Cardiac muscle cell (in vitro differentiated cells and primary cell): ENCODE measurements around the gene NEGR1. TPM values are rescaled to one million over a fixed set of nuclear protein-coding genes. Genes with fewer than 3 reads are reported as not detected.

Experiments used
- DNase-seq, 2 donors: peaks; one replicate each; pipeline versions ENCODE4 v3.0.0 to v3.0.0-alpha.2; 2010 to 2017; ENCODE audit warnings: low read depth in 1 of 2, low spot score in 1 of 2
- H3K27ac ChIP-seq: fragments of 200-600 bp; sonication (generic); 2 replicates; pipeline ENCODE4 v1.5.1; 2016
- H3K27me3 ChIP-seq: fragments of 200-600 bp; sonication (generic); 2 replicates; pipeline ENCODE4 v1.6.0; 2016; ENCODE audit warnings: control low read depth
- H3K36me3 ChIP-seq: fragments of 200-600 bp; sonication (generic); 2 replicates; pipeline ENCODE4 v1.5.1; 2016; ENCODE audit warnings: control low read depth
- H3K4me1 ChIP-seq: fragments of 200-600 bp; sonication (generic); 2 replicates; pipeline ENCODE4 v1.8.1; 2017; ENCODE audit warnings: low read depth, mild to moderate bottlenecking, mixed run types
- H3K4me3 ChIP-seq: fragments of 200-600 bp; sonication (generic); 2 replicates; pipeline ENCODE4 v1.5.1; 2016; ENCODE audit warnings: mild to moderate bottlenecking
- H3K9me3 ChIP-seq: fragments of 200-600 bp; sonication (generic); 2 replicates; pipeline ENCODE4 v1.5.1; 2017; ENCODE audit warnings: low read depth, mild to moderate bottlenecking, control low read depth
- CTCF ChIP-seq: IDR thresholded peaks from 2 replicates; pipeline ENCODE4 v1.5.1; 2012; ENCODE audit warnings: low read depth, mild to moderate bottlenecking, low read length
- polyA plus RNA-seq: library from polyadenylated mRNA; unstranded; fragments of >200 nt; fragmentation: Nextera tagmentation; extraction: Ambion mirVana; gene quantifications from 2 replicates; pipeline ENCODE4 v1.2.1, GENCODE V29; 2016
- total RNA-seq: library from RNA; depleted of rRNA; stranded (reverse); fragments of >200 nt; gene quantifications from 2 replicates; pipeline ENCODE4 v1.2.3, GENCODE V29; 2016

NEGR1 gene
- total and polyA plus RNA-seq, 2 experiments from 2014 or later: 0.06 to 0.20 TPM

- Histone ChIP-seq H3K27me3 (no peaks in the 10 kb centered on the region), H3K4me3 (no peak overlapping the region), H3K27ac (no peak overlapping the region), H3K9me3 (no peaks in the 10 kb centered on the region), H3K4me1 (no peaks in the 10 kb centered on the region), H3K36me3 (no peaks in the 10 kb centered on the region)
- no peak for TF ChIP-seq CTCF
- peak in 1 of 2 donors; percentile 33 for DNase-seq
These were observed 868.2 kb downstream of the NEGR1 start for GRCh38 chr1:71414179-71414578.

- no peaks in the 10 kb centered on the region for H3K9me3 ChIP-seq
- H3K27ac ChIP-seq: no peak overlapping the region
- H3K36me3 ChIP-seq: no peaks in the 10 kb centered on the region
- DNase-seq: peak in 1 of 2 donors; percentile 47
- no peaks in the 10 kb centered on the region for H3K4me1 ChIP-seq
- no peak for TF ChIP-seq CTCF
- H3K27me3 ChIP-seq: no peaks in the 10 kb centered on the region
- H3K4me3 ChIP-seq: no peak overlapping the region
These were observed 868.7 kb downstream of the NEGR1 start for GRCh38 chr1:71413441-71414175.

GRCh38 chr1:71400050-71400449, 882.3 kb downstream of the NEGR1 start:
- Histone ChIP-seq H3K4me1 (no peaks in the 10 kb centered on the region), H3K9me3 (no peaks in the 10 kb centered on the region), H3K36me3 (no peaks in the 10 kb centered on the region), H3K4me3 (no peak overlapping the region), H3K27ac (no peak overlapping the region), H3K27me3 (no peaks in the 10 kb centered on the region)
- TF ChIP-seq CTCF: no peak
- no peak for DNase-seq

GRCh38 chr1:71399594-71399993, 882.7 kb downstream of the NEGR1 start:
- no peak for DNase-seq
- Histone ChIP-seq H3K4me1 (no peaks in the 10 kb centered on the region), H3K9me3 (no peaks in the 10 kb centered on the region), H3K27ac (no peak overlapping the region), H3K4me3 (no peak overlapping the region), H3K36me3 (no peaks in the 10 kb centered on the region), H3K27me3 (no peaks in the 10 kb centered on the region)
- no peak for TF ChIP-seq CTCF

- H3K9me3 ChIP-seq: no peaks in the 10 kb centered on the region
- no peaks in the 10 kb centered on the region for H3K36me3 ChIP-seq
- DNase-seq: no peak
These were observed 889.0 kb downstream of the NEGR1 start for GRCh38 chr1:71393301-71393700.

More at GRCh38 chr1:71393301-71393700, 889.0 kb downstream of the NEGR1 start:
- no peaks in the 10 kb centered on the region for H3K27me3 ChIP-seq
- H3K4me1 ChIP-seq: no peaks in the 10 kb centered on the region
- no peak for TF ChIP-seq CTCF
- H3K4me3 ChIP-seq: no peak overlapping the region
- H3K27ac ChIP-seq: no peak overlapping the region
